ENCODE measurements around the gene ALDH3B2.
"Not testable (repeated sequence)": the region's sequence is repeated elsewhere in the genome, so short reads cannot be mapped to it uniquely, and the experiment has no call there.

The ALDH3B2 gene

GRCh38 chr11:67631411-67631810, 43.0 kb downstream of the ALDH3B2 start:
- DNase-seq: no peak

- DNase-seq: no peak
Measured at GRCh38 chr11:67630943-67631331, 43.5 kb downstream of the ALDH3B2 start.

- DNase-seq: peak in 54 of 56 donors; percentile 87 to 100 (median 96)
Measured at GRCh38 chr11:67630228-67630942, 44.0 kb downstream of the ALDH3B2 start.

DNA sequence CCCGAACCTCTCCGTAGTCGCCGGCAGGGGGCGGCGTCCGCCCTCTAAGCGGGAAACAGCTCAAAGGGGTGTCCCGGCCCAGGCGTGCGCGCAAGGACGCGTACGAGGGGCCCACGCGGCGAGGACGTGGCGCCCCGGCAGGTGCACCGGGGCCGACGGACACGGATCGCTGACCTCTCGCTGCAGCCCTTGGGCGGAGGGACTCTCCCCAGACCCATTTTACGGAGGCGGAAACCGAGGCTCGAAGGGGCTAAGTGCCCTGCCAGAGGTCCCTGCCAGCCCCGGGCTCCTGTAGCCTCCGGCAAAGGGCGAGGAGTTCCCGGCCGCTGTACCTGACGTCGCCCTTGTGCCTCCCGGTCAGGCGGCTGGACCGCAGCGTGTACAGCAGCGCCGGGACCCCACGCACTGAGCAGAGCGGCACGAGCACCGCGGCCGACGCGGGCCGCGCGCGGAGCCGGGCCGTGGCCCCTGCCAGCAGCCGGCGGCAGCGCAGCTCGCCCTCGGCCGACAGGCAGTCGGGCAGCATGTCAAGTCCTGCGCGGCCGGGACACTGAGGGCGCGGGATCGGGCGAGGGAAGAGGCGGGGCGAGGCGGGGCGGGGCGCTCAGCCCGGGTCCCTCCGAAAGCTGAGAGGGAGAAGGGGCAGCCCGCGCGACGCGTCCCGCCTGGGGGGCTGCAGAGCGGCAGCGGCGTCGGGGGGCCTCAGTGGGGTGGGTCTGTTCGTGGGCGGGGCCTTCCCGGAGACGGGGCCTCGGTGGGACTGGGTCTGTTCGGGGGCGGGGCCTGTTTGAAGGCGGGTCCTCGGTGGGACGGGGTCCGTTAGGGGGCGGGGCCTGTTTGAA, 44.8 kb downstream of the ALDH3B2 start, which contains the start of gene NUDT8:
NUDT8 (minus strand) TSS at position 552 of the 842 bp plus-strand sequence; CDS start at position 526, 26 bp downstream.
- peak in 43 of 56 donors; percentile 23 to 99 (median 64) for DNase-seq

DNA sequence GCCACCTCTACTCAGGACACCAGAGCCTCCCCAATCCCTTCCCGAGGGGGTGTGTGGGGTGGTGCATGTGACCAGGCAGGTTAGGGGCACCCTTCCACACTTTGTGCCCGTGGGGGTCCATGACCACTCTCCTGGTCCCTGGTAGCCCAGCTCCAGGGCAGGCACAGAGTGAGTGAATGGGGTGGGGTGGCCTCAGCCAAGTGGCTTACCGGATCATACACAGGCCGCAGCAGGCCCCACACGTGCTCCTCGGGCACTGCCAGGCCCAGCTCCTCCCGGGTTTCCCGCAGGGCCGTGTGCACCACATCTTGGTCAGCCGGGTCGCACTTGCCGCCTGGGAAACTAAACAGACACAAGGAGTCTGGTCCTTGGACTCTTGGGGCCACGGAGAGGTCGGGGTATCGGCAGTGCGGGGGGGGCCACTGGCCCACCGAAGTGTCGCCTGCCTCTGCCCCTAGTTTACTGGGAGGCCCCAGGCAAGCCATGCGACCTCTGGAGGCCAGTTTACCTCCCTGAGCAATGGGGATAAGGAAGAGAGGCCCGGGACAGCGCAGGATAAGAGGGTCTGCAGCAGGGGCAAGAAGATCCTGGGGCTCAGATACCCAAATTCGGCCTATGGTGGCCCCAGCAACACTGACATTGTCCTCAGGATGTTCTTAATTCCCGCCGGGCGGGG, 45.6 kb downstream of the ALDH3B2 start:
- peak in 1 of 56 donors; percentile 55 for DNase-seq

DNA sequence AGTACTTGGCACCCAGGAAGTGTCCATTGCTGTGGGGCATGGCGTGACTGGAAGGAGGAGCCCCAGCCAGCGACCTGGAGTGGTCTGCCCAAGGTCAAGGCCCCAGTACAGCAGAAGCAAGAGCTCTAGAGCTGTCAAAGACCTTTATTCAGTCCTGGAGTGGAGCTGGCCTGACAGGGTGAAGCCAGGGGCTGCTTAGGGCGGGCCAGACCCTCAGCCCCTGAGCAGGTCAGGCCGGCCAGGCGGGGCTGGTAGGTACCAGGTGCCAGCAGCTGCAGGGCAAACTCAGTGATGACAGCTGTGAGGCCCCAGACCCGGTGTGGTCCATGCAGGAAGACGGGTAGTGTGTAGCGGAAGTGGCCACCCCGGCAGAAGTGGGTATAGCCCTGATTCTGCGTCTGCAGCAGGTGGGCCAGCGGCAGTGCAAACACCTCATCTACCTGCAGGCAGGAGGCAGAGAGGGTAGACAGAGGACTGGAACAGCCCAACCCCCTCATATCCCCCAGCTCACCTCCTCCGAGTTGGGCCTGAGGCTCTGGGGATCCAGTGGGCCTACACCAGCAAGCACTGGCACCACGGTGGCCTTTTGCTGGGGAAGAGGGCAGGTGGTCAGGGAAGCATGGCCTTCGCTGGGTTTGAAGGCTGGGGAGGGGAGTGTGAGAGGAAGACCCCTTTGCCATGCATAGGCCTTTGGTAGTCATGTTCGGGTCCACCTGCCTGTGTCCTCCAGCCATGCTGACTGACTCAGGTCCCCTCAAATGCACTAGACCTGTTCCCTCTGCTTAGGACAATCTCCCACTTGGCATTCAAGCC, 46.4 kb downstream of the ALDH3B2 start:
- DNase-seq: no peak

DNA sequence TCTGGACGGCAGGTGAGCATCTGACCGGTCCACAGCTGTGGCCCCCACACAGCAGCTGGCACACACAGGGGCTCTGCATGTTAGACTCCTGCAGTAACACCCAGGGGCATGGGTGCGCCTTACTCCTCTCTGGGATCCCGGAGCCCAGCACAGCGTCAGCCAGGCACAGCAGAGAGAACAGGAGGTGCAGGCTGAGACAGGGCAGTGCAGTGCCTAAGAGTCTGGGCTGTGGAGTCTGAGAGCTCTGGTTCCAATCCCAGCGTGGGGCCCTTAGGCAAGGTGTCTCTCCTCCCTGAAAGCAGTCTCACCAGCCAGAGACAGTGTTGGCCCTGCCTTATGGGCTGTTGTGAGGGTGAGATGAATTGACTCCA, 47.0 kb downstream of the ALDH3B2 start:
- DNase-seq: no peak

DNA sequence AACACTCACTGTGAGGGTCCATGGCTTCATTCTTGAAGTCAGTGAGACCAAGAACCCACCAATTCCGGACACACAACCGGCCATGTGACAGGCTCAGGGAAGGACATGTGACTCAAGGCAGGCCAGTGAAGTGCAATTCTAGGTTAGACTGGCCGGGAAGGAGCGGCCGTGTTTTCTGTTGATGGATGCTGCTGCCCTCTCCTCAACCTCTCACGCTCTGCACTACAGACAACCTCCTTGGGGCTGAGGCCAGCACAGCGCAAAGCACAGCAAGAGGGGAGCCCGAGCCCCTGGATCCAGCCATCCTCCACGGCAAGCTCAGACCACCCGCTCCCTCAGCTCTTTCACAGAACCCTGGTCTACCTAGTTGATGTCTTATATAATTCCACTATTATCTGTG, 47.5 kb downstream of the ALDH3B2 start:
- DNase-seq: no peak

DNA sequence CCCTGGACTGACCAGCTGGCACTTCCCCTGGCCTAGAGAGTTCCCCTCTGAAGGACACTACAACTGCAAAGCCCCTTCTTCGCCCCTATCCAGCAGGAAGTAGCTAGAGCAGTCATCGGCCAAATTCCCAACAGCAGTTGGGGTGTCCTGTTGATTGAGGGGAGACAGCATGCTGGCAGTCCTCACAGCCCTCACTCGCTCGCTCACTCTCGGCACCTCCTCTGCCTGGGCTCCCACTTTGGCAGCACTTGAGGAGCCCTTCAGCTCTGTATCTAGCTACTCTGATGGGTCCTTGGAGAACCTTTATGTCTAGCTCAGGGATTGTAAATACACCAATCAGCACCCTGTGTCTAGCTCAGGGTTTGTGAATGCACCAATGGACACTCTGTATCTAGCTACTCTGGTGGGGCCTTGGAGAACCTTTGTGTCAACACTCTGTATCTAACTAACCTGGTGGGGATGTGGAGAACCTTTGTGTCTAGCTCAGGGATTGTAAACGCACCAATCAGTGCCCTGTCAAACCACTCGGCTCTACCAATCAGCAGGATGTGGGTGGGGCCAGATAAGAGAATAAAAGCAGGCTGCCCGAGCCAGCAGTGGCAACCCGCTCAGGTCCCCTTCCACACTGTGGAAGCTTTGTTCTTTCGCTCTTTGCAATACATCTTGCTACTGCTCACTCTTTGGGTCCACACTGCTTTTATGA, 48.1 kb downstream of the ALDH3B2 start:
- DNase-seq: not testable (repeated sequence)

GRCh38 chr11:67623795-67624194, 50.6 kb downstream of the ALDH3B2 start:
- DNase-seq: not testable (repeated sequence)

- not testable (repeated sequence) for DNase-seq
Measured at GRCh38 chr11:67622905-67623304, 51.5 kb downstream of the ALDH3B2 start.

DNA sequence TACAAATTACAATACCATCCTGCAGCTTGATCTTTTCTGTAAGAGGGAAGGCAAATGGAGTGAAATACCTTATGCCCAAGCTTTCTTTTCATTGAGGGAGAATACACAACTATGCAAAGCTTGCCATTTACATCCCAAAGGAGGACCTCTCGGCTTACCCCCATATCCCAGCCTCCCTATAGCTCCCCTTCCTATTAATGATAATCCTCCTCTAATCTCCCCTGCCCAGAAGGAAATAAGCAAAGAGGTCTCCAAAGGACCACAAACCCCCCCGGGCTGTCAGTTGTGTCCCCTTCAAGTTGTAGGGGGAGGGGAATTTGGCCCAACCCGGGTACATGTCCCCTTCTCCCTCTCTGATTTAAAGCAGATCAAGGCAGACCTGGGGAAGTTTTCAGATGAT, 52.5 kb downstream of the ALDH3B2 start:
- not testable (repeated sequence) for DNase-seq

GRCh38 chr11:67620621-67621020, 53.8 kb downstream of the ALDH3B2 start:
- not testable (repeated sequence) for DNase-seq

DNA sequence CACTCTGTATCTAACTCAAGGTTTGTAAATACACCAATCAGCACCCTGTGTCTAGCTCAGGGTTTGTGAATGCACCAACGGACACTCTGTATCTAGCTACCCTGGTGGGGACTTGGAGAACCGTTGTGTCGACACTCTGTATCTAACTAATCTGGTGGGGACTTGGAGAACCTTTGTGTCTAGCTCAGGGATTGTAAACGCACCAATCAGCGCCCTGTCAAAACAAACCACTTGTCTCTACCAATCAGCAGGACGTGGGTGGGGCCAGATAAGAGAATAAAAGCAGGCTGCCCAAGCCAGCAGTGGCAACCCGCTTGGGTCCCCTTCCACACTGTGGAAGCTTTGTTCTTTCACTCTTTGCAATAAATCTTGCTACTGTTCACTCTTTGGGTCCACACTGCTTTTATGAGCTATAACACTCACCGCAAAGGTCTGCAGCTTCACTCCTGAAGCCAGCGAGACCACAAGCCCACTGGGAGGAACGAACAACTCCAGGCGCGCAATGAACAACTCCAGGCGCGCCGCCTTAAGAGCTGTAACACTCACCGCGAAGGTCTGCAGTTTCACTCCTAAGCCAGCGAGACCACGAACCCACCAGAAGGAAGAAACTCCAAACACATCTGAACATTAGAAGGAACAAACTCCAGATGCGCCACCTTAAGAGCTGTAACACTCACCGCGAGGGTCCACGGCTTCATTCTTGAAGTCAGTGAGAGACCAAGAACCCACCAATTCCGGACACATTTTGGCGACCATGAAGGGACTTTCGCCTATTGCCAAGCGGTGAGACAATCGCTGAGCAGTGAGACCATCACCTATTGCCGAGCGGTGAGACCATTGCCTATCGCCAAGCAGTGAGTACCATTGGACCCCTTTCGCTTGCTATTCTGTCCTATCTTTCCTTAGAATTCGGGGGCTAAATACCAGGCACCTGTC, 54.5 kb downstream of the ALDH3B2 start:
- not testable (repeated sequence) for DNase-seq

DNA sequence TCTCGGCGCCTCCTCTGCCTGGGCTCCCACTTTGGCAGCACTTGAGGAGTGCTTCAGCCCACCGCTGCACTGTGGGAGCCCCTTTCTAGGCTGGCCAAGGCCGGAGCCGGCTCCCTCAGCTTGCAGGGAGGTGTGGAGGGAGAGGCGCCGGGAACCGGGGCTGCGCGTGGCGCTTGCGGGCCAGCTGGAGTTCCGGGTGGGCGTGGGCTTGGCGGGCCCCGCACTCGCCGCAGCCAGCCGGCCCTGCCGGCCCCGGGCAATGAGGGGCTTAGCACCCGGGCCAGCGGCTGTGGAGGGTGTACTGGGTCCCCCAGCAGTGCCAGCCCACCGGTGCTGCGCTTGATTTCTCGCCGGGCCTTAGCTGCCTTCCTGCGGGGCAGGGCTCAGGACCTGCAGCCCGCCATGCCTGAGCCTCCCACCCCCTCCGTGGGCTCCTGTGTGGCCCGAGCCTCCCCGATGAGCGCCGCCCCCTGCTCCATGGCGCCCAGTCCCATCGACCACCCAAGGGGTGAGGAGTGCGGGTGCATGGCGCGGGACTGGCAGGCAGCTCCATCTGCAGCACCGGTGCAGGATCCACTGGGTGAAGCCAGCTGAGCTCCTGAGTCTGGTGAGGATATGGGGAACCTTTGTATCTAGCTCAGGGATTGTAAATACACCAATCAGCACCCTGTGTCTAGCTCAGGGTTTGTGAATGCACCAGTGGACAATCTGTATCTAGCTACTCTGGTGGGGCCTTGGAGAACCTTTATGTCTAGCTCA, 55.3 kb downstream of the ALDH3B2 start:
- DNase-seq: peak in 1 of 56 donors; percentile 16

DNA sequence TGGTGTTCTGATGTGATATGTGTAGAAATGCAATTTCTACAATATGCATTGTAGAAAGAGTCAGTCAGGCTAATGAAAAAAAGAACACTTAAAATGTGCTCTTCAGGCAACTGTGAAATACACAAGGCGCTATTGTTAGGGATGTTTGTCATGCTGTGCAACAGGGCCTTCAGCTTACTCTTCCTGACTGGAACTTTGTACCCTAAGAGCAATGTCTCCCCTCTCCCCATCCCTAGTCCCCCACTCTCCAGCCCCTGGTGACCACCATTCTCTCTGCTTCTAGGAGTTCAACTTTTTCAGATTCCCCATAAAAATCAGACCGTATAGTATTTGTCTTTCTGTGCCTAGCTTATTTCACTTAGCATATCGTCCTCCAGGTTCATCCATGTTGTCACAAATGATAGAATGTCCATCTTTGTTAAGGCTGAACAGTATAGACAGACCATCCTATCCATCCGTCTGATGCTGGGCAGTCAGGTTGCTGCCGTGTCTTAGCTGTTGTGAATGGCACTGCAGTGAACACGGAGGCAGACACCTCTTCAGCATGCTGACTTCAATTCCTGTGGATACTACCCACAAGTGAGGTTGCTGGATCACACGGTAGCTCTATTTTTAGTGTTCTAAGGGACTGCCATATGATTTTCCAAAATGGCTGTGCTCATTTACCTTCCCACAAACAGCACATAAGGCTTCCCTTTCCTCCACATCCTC, 57.0 kb downstream of the ALDH3B2 start:
- no peak for DNase-seq

- peak in 1 of 56 donors; percentile 15 for DNase-seq
Measured at GRCh38 chr11:67616431-67617242, 57.8 kb downstream of the ALDH3B2 start.
